GM19455 (cell line): ENCODE results near the gene MICAL1.

Experiments
- ATAC-seq: cut with Tn5 transposase; IDR thresholded peaks from one replicate; pipeline ENCODE4 v1.9.1; 2021; ENCODE audit not compliant: unreplicated experiment

MICAL1 gene

GRCh38 chr6:109436041-109436440 is 19.5 kb downstream of the MICAL1 start:
- ATAC-seq: no peak

- no peak for ATAC-seq
Observed at GRCh38 chr6:109434456-109434855, 21.1 kb downstream of the MICAL1 start.

- no peak for ATAC-seq
Observed at GRCh38 chr6:109429496-109429895, 26.1 kb downstream of the MICAL1 start.

GRCh38 chr6:109428889-109429477 is 26.6 kb downstream of the MICAL1 start:
- ATAC-seq: no peak

- no peak for ATAC-seq
Observed at GRCh38 chr6:109424946-109425345, 30.6 kb downstream of the MICAL1 start.

GRCh38 chr6:109421184-109421583 is 34.4 kb downstream of the MICAL1 start:
- ATAC-seq: no peak

GRCh38 chr6:109420751-109421150 is 34.8 kb downstream of the MICAL1 start:
- ATAC-seq: no peak

GRCh38 chr6:109417646-109418045 is 37.9 kb downstream of the MICAL1 start:
- no peak for ATAC-seq

GRCh38 chr6:109411034-109411433 is 44.5 kb downstream of the MICAL1 start:
- ATAC-seq: no peak

GRCh38 chr6:109406196-109406595 is 49.4 kb downstream of the MICAL1 start:
- ATAC-seq: no peak

GRCh38 chr6:109397020-109397419 is 58.6 kb downstream of the MICAL1 start:
- ATAC-seq: no peak

- no peak for ATAC-seq
Observed at GRCh38 chr6:109396046-109396718, 59.4 kb downstream of the MICAL1 start.
